H1 (cell line): ENCODE measurements around the gene CNBD2. TPM values are rescaled to one million over a fixed set of nuclear protein-coding genes. Genes with fewer than 3 reads are reported as not detected.
"Not testable (repeated sequence)": the region's sequence is repeated elsewhere in the genome, so short reads cannot be mapped to it uniquely, and the experiment has no call there.

ENCODE experiments used
- CTCF ChIA-PET: fragments of 300-600 bp; sonication (Branson Sonifier 250); formaldehyde crosslinking; loops from one replicate; lab custom pipeline; 2021; ENCODE audit not compliant: partially characterized antibody; lab: Charles Lee
- POLR2A ChIA-PET: fragments of 300-600 bp; sonication (Branson Sonifier 250); formaldehyde crosslinking; loops from one replicate; lab custom pipeline; 2021; ENCODE audit warnings: inconsistent platforms; ENCODE audit not compliant: partially characterized antibody; lab: Charles Lee
- DNase-seq, 2 experiments: peaks; one replicate each; pipeline versions ENCODE4 v3.0.0 to v3.0.0-alpha.2; 2010 to 2022; ENCODE audit warnings: low spot score in 2 of 2, low read depth in 1 of 2, mixed read lengths in 1 of 2
- FAIRE-seq: peaks from 2 replicates; lab custom pipeline; 2011; peaks lifted over from hg19 to GRCh38; lab: Jason Lieb, UNC
- H2AFZ ChIP-seq: 2 replicates; pipeline ENCODE4 v1.8.1; 2012; ENCODE audit warnings: low read length, inconsistent platforms
- H2AK5ac ChIP-seq: 2 replicates; pipeline ENCODE4 v1.6.1; 2013; ENCODE audit warnings: low read depth, low read length
- H2BK120ac ChIP-seq: replicated peaks from 2 replicates; pipeline ENCODE3; 2013; ENCODE audit warnings: low read depth, low read length, inconsistent platforms
- H2BK12ac ChIP-seq: 2 replicates; pipeline ENCODE4 v1.6.1; 2013; ENCODE audit warnings: low read depth, low read length
- H2BK15ac ChIP-seq: 2 replicates; pipeline ENCODE4 v1.6.1; 2013; ENCODE audit warnings: low read length
- H2BK20ac ChIP-seq: 2 replicates; pipeline ENCODE4 v1.6.1; 2013; ENCODE audit warnings: low read length
- H2BK5ac ChIP-seq: 2 replicates; pipeline ENCODE4 v1.6.1; 2013; ENCODE audit warnings: low read depth, low read length
- H3K14ac ChIP-seq: 2 replicates; pipeline ENCODE4 v1.6.1; 2013; ENCODE audit warnings: inconsistent platforms; ENCODE audit not compliant: insufficient read length
- H3K18ac ChIP-seq: 2 replicates; pipeline ENCODE4 v1.6.1; 2013; ENCODE audit warnings: low read length; ENCODE audit errors: extremely low read depth
- H3K23ac ChIP-seq: 2 replicates; pipeline ENCODE4 v1.6.1; 2013; ENCODE audit warnings: inconsistent platforms; ENCODE audit not compliant: insufficient read length
- H3K23me2 ChIP-seq: 2 replicates; pipeline ENCODE4 v1.6.1; 2013; ENCODE audit warnings: low read depth, low read length
- H3K27ac ChIP-seq: 2 replicates; pipeline ENCODE4 v1.6.1; 2011; ENCODE audit warnings: low read depth, low read length, inconsistent platforms
- H3K27me3 ChIP-seq, 4 experiments: replicated peaks in 1 of 4; 1 replicate in 1 of 4; 2 replicates in 3 of 4; pipeline versions ENCODE4 v1.6.1 to v1.8.1; 2011 to 2013; ENCODE audit warnings: low read length in 3 of 4, mild to moderate bottlenecking in 3 of 4, inconsistent platforms in 2 of 4, mixed read lengths in 2 of 4, moderate library complexity in 1 of 4; ENCODE audit not compliant: control insufficient read depth in 3 of 4, insufficient read depth in 3 of 4; ENCODE audit errors: extremely low read depth in 1 of 4
- H3K36me3 ChIP-seq, 4 experiments: 2 replicates each; pipeline versions ENCODE4 v1.6.1 to v1.8.1; 2011 to 2013; ENCODE audit warnings: mild to moderate bottlenecking in 4 of 4, low read length in 3 of 4, moderate library complexity in 2 of 4, control low read depth in 1 of 4, inconsistent platforms in 1 of 4; ENCODE audit not compliant: insufficient read depth in 4 of 4, control insufficient read depth in 2 of 4
- H3K4ac ChIP-seq: replicated peaks from 2 replicates; pipeline ENCODE3; 2013; ENCODE audit warnings: low read length, low read depth, mixed read lengths, inconsistent platforms; ENCODE audit not compliant: insufficient read length
- H3K4me1 ChIP-seq, 4 experiments: replicated peaks in 1 of 4; 1 replicate in 1 of 4; 2 replicates in 3 of 4; pipeline versions ENCODE4 v1.6.1 to v1.8.1; 2011 to 2013; ENCODE audit warnings: low read length in 3 of 4, inconsistent platforms in 2 of 4, mixed read lengths in 1 of 4; ENCODE audit not compliant: insufficient read depth in 4 of 4, control insufficient read depth in 3 of 4
- H3K4me2 ChIP-seq, 2 experiments: 2 replicates each; pipeline versions ENCODE4 v1.6.1 to v1.8.1; 2011 to 2013; ENCODE audit warnings: low read depth in 2 of 2, low read length in 2 of 2, control low read depth in 1 of 2, inconsistent platforms in 1 of 2, mild to moderate bottlenecking in 1 of 2; ENCODE audit not compliant: insufficient read depth in 1 of 2
- H3K4me3 ChIP-seq, 4 experiments: fragments of 200-600, 300-600 bp in 1 of 4; sonication (generic), shearing (Covaris generic), sonication (Bioruptor Twin) in 1 of 4; 2 replicates each; pipeline versions ENCODE4 v1.5.1 to v1.8.1; 2011 to 2016; ENCODE audit warnings: low read length in 4 of 4, low read depth in 3 of 4, control low read depth in 2 of 4, inconsistent platforms in 2 of 4, mild to moderate bottlenecking in 2 of 4, mixed read lengths in 1 of 4, moderate library complexity in 1 of 4; ENCODE audit not compliant: insufficient read depth in 2 of 4; ENCODE audit errors: extremely low read depth in 1 of 4
- H3K56ac ChIP-seq: replicated peaks from 2 replicates; pipeline ENCODE3; 2013; ENCODE audit warnings: low read depth, mild to moderate bottlenecking, mixed read lengths, low read length, inconsistent platforms; ENCODE audit not compliant: insufficient read length
- H3K79me1 ChIP-seq: 2 replicates; pipeline ENCODE4 v1.6.1; 2013; ENCODE audit warnings: low read depth, low read length, control low read depth
- H3K79me2 ChIP-seq, 2 experiments: 2 replicates each; pipeline versions ENCODE4 v1.6.1 to v1.8.1; 2012 to 2013; ENCODE audit warnings: low read length in 2 of 2, mild to moderate bottlenecking in 2 of 2, inconsistent platforms in 1 of 2; ENCODE audit not compliant: insufficient read depth in 2 of 2, control insufficient read depth in 1 of 2
- H3K9ac ChIP-seq, 4 experiments: replicated peaks in 1 of 4; 1 replicate in 1 of 4; 2 replicates in 3 of 4; pipeline versions ENCODE4 v1.6.1 to v1.8.1; 2011 to 2013; ENCODE audit warnings: low read depth in 3 of 4, low read length in 3 of 4, control low read depth in 2 of 4, mild to moderate bottlenecking in 2 of 4, moderate library complexity in 2 of 4, inconsistent platforms in 1 of 4; ENCODE audit errors: extremely low read depth in 1 of 4
- H3K9me3 ChIP-seq, 2 experiments: 2 replicates each; pipeline versions ENCODE4 v1.6.1 to v1.8.1; 2012 to 2013; ENCODE audit warnings: mild to moderate bottlenecking in 2 of 2, moderate library complexity in 2 of 2, control low read depth in 1 of 2, inconsistent platforms in 1 of 2, low read depth in 1 of 2, low read length in 1 of 2, mixed read lengths in 1 of 2; ENCODE audit not compliant: insufficient read depth in 2 of 2
- H4K20me1 ChIP-seq, 2 experiments: replicated peaks in 1 of 2; 2 replicates each; pipeline versions ENCODE3 to v1.8.1; 2011 to 2013; ENCODE audit warnings: inconsistent platforms in 2 of 2, low read length in 2 of 2, mild to moderate bottlenecking in 1 of 2; ENCODE audit not compliant: insufficient read depth in 2 of 2, control insufficient read depth in 1 of 2
- H4K5ac ChIP-seq: 2 replicates; pipeline ENCODE4 v1.6.1; 2013; ENCODE audit warnings: low read length, low read depth, mixed read lengths, inconsistent platforms; ENCODE audit not compliant: insufficient read length
- H4K8ac ChIP-seq: 2 replicates; pipeline ENCODE4 v1.8.0; 2013; ENCODE audit warnings: mild to moderate bottlenecking, moderate library complexity, low read length, inconsistent platforms; ENCODE audit not compliant: insufficient read depth; ENCODE audit errors: extremely low read depth
- H4K91ac ChIP-seq: replicated peaks from 2 replicates; pipeline ENCODE3; 2013; ENCODE audit warnings: low read length, mixed read lengths, inconsistent platforms; ENCODE audit not compliant: insufficient read length
- CTCF ChIP-seq, 3 experiments: IDR thresholded peaks; 1 replicate in 2 of 3; 2 replicates in 1 of 3; pipeline versions ENCODE4 v1.5.1 to v1.6.1; 2011; ENCODE audit warnings: low read length in 3 of 3, mild to moderate bottlenecking in 3 of 3, inconsistent platforms in 2 of 3, low read depth in 1 of 3, moderate library complexity in 1 of 3; ENCODE audit not compliant: insufficient read depth in 1 of 3; ENCODE audit errors: control extremely low read depth in 1 of 3
- WGBS, 2 experiments: shearing (Covaris generic) in 1 of 2; methylation state at CpG; one replicate each; pipeline versions ENCODE4 v1.1.6 to v1.1.7; 2013 to 2015; ENCODE audit warnings: low lambda C conversion rate in 2 of 2, mixed read lengths in 2 of 2, inconsistent platforms in 1 of 2, low coverage in 1 of 2, missing lambda C conversion rate in 1 of 2; ENCODE audit not compliant: insufficient replicate concordance in 2 of 2, insufficient coverage in 1 of 2, insufficient read length in 1 of 2; ENCODE audit errors: extremely low coverage in 1 of 2, missing lambda C conversion rate in 1 of 2; 5-methylcytosine and 5-hydroxymethylcytosine counted together
- polyA plus RNA-seq, 7 experiments: library from polyadenylated mRNA; depleted of rRNA in 3 of 7; stranded (reverse) in 5 of 7; unstranded in 2 of 7; fragments of >200 nt in 5 of 7; fragments of 200-250 nt in 2 of 7; gene quantifications; 1 replicate in 5 of 7; 2 replicates in 1 of 7; 4 replicates in 1 of 7; pipeline versions ENCODE4 v1.2.1 to v1.2.3, GENCODE V29; 2011 to 2013; ENCODE audit warnings: missing spikeins in 2 of 7, mixed read lengths in 2 of 7
- total RNA-seq: library from RNA; stranded (reverse); fragmentation: NEBNext Ultra II Directional; extraction: Animal tissue kit (Norgen Biotek cat#: 25700); gene quantifications from 2 replicates; pipeline ENCODE4 v1.2.1, GENCODE V29; 2021

The CNBD2 gene
- total and polyA plus RNA-seq, 2 of the 8 experiments (the other 6 are each of a cell fraction or from before 2014, with no cell fraction given), result 2.6 to 4.5 TPM

DNA sequence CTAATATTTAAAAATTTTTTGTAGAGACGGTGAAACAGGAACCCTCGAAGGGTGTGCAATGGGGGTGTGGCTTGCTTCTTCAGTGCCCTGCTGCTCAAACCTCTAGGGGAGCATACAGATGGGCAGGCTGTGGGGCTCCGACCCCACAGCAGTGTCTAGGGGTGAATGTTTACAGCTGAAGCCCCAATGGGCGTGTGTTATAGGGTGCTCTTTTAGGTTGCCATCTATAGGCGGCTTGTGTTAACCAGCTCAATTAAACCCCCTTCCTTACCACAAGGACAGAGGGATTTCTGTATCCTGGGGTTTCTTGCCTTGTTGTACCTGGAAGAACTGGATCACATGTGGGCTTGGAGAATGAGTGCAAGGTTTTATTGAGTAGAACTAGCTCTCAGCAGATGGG is 109.4 kb downstream of the CNBD2 start:
- H3K18ac ChIP-seq, H3K9ac ChIP-seq, H3K27ac ChIP-seq, H3K23ac ChIP-seq, H3K4me3 ChIP-seq, H3K4me1 ChIP-seq, H3K79me2 ChIP-seq, H4K5ac ChIP-seq, H3K27me3 ChIP-seq, DNase-seq, H4K91ac ChIP-seq, H3K4ac ChIP-seq, H3K79me1 ChIP-seq, H3K56ac ChIP-seq, H3K9me3 ChIP-seq, H2BK20ac ChIP-seq, H4K8ac ChIP-seq, FAIRE-seq, H2BK5ac ChIP-seq, H2BK15ac ChIP-seq, H3K14ac ChIP-seq, H3K23me2 ChIP-seq, H3K36me3 ChIP-seq, H3K4me2 ChIP-seq, H2BK12ac ChIP-seq, H2AK5ac ChIP-seq, H2AFZ ChIP-seq, H4K20me1 ChIP-seq, H2BK120ac ChIP-seq: not testable (repeated sequence)
- WGBS, 2 experiments, result 77% methylated on average over 5 of the region's 5 CpGs; no CpG with 5 or more reads in 1 of the 2 experiments
- POLR2A ChIA-PET, result interaction anchor here (1.1 kb wide), 1 partner anchor 26 kb away, joined by 3 read pairs; no protein-coding TSS in a partner anchor
- CTCF ChIA-PET, result interaction anchor here (0.7 to 2.0 kb wide), 8 partner anchors 10 to 115 kb away, joined by 3 to 9 read pairs (median 4); no protein-coding TSS in a partner anchor
- TF ChIP-seq CTCF (IDR thresholded peaks at IDR 0.05; ENCODE audit: control extremely low read depth in 1 of 3, insufficient read depth in 1 of 3, low read depth in 1 of 3, low read length in 3 of 3), result peak in 1 of 3 experiments; percentile 18; a peak in 1 of 4 replicates
